ENCODE measurements around the gene SNTB2.
A peak's percentile ranks its signal among the peaks of the same experiment; 100 is the strongest.
"Not testable (repeated sequence)": the region's sequence is repeated elsewhere in the genome, so short reads cannot be mapped to it uniquely, and the experiment has no call there.

The SNTB2 gene

GRCh38 chr16:69186642-69187445 is at the start of gene SNTB2:
Gene SNTB2 (plus strand): TSS chr16:69187164. CDS start chr16:69187167, 3 bp downstream.
- peak; percentile 85 to 88 for DNase-seq

DNA sequence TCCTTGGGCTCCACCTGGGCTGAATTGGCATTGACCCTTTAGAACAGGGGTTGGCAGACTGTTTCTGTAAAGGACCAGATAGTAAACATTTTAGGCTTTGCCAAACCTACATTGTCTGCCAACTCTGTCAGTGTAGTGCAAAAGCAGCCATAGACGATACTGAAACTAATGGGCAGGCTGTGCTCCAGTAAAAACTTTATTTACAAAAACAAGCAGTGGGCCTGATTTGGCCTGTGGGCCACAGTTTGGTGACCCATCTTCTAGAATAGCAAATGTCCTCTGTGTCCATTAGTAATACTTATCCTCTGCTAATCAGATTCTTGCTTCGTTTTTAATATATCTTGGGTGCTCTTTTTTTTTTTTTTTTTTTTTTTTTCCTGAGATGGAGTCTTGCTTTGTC is 48.4 kb upstream of the SNTB2 start:
- DNase-seq = no peak

- not testable (repeated sequence) for DNase-seq
These were observed 47.5 kb upstream of the SNTB2 start for GRCh38 chr16:69139464-69139863.

- DNase-seq = no peak
These were observed 46.0 kb upstream of the SNTB2 start for GRCh38 chr16:69141014-69141413.

DNA sequence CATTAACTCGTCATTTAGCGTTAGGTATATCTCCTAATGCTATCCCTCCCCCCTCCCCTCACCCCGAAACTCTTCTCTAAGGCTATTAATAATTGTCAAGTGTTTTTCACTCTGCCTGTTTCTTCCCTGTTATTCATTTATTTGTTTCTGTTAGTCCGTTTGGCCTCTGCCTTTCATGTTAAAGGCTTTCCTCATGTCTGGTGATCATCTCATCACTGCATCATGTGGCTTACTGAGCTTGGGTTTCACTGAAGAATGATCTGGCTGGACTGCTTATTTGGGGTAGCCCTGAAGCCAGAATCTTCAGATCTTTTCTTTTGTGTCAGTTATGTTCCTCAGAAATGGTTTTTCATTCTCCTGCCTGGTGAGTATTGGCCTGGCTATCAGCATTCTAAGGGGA is 45.0 kb upstream of the SNTB2 start:
- no peak for DNase-seq

DNA sequence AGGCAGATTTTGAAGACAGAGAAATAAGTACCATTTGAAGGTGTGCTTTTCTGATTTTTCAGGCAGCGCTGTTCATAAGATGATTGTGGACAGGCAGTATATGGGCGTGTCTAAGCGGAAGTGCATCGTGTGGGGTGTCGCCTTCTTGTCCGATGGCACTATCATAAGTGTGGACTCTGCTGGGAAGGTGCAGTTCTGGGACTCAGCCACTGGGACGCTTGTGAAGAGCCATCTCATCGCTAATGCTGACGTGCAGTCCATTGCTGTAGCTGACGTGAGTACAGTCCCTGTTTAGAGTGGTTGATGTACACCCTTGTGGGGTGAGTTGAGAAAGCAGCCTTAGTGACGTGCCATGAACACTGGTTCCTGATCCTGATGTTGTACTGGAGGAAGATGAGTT is 43.8 kb upstream of the SNTB2 start:
- no peak for DNase-seq

DNA sequence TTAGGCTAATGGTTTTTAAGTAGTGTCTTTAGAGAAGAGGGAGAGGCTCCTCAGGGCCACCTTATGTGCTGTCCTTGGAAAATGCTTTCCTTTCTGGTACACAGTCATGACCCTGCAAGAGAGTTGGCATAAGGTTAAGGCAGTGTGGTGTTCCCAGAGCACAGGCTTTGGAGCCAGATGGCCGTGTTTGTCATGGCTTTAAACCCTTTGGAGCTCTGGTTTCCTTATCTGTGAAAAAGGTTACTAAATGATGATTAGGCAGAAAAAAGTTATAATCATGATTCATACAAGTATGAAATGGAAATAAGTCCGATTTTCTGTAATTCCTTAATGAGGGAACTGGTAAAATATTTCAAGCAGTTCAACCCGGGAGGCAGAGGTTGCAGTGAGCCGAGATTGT is 41.3 kb upstream of the SNTB2 start:
- no peak for DNase-seq

DNA sequence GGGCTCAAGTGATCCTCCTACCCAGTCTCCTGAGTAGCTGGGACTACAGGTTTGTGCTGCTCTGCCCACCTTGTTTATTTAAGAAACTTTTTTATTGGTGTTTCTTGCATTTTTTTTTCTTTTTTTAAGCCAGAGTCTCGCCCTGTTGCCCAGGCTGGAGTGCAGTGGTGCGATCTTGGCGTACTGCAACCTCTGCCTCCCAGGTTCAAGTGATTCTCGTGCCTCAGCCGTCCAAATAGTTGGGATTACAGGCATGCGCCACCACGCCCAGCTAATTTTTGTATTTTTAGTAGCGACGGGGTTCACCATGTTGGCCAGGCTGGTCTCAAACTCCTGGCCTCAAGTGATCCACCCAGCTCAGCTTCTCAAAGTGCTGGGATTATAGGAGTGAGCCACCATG is 37.3 kb upstream of the SNTB2 start:
- DNase-seq = not testable (repeated sequence)

- peak in 1 of 2 experiments; percentile 37 for DNase-seq
These were observed 36.7 kb upstream of the SNTB2 start for GRCh38 chr16:69150146-69150865.

DNA sequence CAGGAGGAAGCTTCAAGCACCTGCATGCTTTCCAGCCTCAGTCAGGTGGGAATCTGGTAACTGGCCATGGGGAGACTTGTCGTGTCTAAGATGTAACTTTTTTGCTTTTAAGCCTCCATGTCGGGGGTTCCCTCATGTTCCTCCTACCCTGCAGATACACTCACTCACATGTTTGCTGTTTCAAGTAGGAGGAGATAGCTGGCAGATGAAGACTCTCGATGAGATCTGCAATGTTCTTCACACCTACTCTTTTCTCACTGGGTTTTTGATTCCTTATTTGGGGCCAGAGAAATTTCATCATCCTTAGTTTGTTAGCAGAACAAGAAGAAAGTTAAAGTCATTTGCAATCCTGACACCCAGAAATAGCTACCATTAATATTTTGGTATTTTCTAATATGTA is 29.8 kb upstream of the SNTB2 start:
- no peak for DNase-seq

DNA sequence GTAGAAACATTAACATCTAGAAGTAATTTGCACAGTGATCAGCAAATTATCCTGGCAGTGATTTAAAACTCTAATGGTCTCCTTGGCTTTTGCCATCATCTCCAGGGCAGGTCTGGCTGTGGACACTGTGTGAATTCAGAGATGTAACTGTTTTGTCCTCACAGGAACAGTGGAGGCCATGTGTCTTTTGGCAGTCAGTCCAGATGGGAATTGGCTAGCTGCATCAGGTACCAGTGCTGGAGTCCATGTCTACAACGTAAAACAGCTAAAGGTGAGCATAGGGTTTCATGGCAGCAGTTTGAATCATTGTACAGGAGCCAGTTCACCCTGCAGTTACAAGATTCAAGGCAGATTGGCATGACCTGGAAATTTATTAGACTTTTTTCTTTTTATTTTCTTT is 26.8 kb upstream of the SNTB2 start:
- no peak for DNase-seq

DNA sequence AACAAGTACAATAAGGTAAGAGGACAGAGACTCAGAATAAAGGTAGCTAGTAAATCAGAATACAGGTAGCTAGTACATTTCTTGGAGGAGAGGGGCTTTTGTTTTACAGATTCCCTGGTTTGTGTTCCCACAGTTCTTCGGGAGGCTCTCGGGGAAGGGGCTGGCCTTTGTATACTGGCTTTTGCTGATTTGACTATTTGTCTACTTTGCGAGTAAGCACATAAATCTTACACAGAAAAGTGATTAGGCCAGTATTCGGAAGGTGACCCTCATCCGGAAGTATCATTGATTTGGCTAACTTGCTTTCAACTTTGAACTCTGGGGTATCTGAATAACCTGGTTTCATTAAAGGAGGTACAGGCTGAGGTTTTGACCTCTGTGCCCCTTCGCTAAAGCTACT is 21.4 kb upstream of the SNTB2 start:
- DNase-seq = no peak

DNA sequence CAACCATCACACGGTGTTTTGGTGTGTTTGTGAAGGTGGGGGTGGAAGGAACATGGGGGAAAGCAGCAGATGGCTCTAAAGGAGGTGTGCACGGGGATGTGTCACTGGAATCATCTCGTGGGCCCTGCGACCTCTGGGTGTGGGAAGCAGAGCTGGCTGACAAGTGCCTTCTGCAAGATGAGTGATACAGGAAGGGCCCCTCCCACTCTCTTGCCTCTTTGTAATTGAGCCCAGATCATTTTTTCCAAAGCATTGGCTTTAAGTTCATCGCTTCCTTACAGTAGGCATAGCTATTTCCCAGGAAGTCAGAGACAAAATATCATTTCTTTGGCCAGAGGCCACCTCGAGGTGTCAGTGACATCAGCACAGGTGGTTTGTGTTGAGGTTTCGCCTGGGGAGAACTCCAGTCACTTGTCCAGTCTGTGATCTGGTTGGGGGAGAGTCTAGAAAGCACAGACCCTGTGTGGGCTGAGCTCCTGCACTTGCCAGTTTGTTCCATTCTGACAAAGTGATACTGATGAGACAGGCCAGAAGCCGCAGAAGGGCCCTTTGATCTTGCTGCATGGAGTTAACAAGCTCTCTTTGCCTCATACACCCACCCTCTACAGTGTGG is 20.6 kb upstream of the SNTB2 start:
- DNase-seq = peak; percentile 76 to 84

GRCh38 chr16:69166946-69167930 is 19.7 kb upstream of the SNTB2 start:
- no peak for DNase-seq

GRCh38 chr16:69169051-69169450 is 17.9 kb upstream of the SNTB2 start:
- DNase-seq = no peak

DNA sequence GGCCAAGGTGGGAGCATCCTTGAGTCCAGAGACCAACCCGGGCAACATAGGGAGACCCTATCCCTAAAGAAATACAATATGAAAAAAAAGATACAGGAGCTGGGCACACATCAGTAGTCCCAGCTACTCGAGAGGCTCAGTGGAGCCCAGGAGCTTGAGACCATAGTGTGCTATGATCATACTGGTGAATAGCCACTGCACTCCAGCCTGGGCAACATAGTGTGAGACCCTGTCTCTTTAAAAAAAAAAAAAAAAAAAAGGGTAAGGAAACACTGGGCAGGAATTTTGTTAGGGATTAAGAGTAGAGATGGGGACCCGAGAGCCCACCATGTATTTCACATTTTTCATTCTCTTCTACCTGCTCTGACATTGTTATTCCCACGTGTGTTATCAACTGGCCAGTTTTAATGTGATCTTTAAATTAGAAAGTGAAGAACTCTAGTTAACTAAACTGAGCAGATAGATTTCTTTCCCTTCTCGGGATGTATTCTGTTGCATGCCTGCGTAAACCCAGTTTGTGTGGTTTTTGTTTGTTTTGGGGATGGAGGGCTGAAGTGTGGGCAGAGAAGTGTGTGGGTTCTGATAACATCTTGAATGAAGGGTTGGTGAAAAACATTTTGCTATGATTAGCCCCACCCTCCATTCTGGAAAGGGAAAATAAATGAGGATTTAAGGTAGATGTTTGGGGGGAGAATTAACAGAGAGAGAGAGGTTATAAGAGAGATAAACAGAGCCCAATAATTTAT is 17.2 kb upstream of the SNTB2 start:
- no peak for DNase-seq

DNA sequence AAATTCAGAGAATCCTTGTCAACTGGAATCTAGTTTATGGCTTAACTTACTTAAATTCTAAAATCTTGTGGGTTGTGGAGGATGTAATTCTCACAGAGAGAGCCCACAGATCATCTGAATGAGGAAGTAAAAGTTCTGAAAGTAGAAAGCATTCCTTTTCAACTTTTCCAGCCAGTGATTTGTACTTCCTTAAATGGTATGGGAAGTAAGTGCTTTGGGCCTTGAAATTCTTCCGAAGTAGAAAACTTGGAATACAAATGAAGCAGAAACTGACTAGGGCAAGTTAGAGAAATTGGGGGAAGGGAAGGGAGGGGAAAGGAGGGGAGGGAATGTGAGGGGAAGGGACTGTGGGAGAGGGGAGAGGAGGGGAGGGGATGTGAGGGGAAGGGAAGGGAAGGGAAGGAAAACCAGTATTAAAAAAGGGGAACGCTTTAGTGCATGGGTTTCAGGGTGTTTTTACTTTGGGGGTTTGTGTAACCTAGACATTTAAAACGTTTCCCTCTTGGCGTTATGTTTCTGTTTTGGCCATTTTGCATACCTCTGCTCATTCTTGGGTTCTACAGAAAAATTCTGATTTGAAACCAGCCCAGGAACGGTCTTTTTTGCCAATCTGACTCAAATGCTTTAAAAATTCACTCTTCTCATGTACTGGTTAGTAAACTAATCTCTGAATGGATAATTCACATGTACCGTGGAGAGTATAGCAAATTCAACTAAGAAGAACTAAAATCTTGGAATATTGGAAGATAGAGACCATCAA is 15.5 kb upstream of the SNTB2 start:
- DNase-seq = no peak

GRCh38 chr16:69176033-69176800 is 10.7 kb upstream of the SNTB2 start:
- DNase-seq = no peak

GRCh38 chr16:69179328-69180010 is 7.5 kb upstream of the SNTB2 start:
- DNase-seq = no peak

DNA sequence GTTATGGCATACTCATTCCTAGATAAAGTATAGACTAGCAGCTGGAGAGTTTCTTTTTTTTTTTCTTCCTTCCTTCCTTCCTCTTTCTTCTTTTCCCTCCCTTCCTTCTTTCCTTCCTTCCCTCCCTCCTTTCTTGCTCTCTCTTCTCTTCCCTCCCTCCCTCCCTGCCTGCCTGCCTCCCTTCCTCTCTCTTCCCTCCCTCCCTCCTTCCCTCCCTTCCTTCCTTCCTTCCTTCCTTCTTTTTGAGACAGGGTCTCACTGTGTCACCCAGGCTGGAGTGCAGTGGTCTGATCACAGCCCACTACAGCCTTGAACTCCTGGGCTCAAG is 7.0 kb upstream of the SNTB2 start:
- DNase-seq = no peak

Measured in activated CD4-positive, alpha-beta T cell treated with anti-CD3 and anti-CD28 coated beads, Interleukin-2, amount 50 U/mL, for 48 hours (primary cell).